GM18873 (cell line): ENCODE results near the gene LCNL1.

ENCODE experiments used
- ATAC-seq: cut with Tn5 transposase; IDR thresholded peaks from one replicate; pipeline ENCODE4 v1.9.1; 2021; ENCODE audit warnings: mild to moderate bottlenecking, moderate library complexity, moderate number of reproducible peaks; ENCODE audit not compliant: unreplicated experiment, low FRiP score

Gene LCNL1

DNA sequence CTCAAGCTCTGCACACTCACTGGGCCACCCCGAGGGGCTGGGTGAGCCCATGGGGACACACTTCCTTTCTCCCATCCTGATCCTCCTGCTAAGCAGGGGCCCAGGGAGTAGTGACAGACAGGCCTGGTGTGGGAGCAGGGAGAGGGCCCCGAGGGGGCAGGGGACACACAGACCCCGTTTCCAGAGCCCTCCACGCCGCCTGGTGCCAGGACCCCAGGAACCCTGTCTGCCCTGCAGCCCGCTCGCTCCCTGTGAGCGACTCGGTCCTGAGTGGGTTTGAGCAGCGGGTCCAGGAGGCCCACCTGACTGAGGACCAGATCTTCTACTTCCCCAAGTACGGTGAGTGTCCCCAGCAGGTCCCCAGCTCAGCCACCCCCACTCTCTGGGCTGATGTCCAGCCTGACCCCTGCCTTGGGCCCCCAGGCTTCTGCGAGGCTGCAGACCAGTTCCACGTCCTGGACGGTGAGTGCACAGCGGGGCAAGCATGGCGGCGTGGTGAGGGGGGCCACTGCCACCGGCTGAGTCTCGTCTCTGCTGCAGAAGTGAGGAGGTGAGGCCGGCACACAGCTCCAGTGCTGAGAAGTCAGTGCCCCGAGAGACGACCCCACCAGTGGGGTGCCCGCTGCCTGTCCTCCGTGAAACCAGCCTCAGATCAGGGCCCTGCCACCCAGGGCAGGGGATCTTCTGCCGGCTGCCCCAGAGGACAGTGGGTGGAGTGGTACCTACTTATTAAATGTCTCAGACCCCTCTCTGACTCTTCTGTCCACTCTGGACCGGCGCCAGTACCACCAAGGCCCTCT, 36.4 kb upstream of the LCNL1 start:
- no peak for ATAC-seq

GRCh38 chr9:136947028-136947891, 35.5 kb upstream of the LCNL1 start:
- no peak for ATAC-seq

- ATAC-seq = no peak
These were observed 34.8 kb upstream of the LCNL1 start for GRCh38 chr9:136947955-136948510.

GRCh38 chr9:136949239-136949816, 33.5 kb upstream of the LCNL1 start:
- no peak for ATAC-seq

GRCh38 chr9:136949817-136950655, 32.8 kb upstream of the LCNL1 start:
- ATAC-seq = peak; percentile 64

DNA sequence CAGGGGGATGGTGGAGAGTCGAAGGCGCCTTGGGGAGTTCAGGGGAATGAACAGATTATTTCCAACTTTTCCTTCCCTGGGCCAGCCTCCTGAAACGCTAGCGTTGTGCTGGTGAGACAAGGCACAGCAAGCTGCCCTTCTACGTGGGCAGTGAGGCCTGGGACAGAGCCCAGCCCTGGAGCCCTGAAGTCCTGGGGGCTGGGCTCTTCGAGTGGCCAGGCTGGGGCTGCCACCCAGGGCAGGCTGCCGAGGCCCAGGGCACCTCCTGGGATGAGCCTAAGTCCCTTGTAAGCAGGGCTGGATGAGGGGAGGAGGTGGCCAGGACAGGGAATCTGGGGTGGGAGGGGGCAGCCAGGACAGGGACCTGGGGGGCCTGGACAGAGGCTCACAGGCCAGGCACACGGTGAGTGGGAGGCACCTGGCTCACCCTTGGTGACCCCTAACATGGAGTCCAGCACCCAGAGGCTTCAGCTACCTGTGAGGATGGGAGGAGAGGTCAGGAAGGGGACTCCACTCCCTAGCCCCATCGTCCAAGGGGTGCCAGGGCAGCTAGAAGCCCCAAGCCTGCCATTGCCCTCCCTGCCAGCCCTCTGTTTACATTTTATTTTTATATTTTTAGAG, 32.0 kb upstream of the LCNL1 start:
- no peak for ATAC-seq

GRCh38 chr9:136951541-136952320, 31.1 kb upstream of the LCNL1 start, which contains the start of gene LCN12:
LCN12 (plus strand) TSS chr9:136952273; CDS start chr9:136952328, 55 bp downstream.
- ATAC-seq = no peak

- ATAC-seq = no peak
These were observed 30.4 kb upstream of the LCNL1 start for GRCh38 chr9:136952321-136952850.

GRCh38 chr9:136952876-136953770, 29.7 kb upstream of the LCNL1 start:
- no peak for ATAC-seq

DNA sequence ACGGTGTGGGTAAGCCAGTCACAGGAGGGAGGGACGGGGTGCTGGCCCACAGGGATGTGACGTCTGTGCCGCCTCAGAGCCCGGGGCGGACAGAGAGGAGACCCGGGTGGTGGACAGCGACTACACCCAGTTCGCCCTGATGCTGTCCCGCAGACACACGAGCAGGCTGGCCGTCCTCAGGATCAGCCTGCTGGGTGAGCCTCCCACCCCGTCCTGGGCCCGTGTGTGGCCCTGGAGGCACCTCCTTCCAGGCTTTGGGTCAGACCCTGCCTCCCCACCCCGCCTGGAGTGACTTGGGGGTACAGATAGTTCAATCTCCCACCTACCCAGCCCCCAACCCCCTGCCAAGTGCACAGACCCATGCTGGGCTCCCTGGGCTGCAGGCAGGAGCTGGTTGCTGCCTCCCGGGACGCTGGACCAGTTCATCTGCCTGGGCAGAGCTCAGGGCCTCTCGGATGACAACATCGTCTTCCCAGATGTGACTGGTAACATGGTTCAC, 29.0 kb upstream of the LCNL1 start:
- no peak for ATAC-seq

DNA sequence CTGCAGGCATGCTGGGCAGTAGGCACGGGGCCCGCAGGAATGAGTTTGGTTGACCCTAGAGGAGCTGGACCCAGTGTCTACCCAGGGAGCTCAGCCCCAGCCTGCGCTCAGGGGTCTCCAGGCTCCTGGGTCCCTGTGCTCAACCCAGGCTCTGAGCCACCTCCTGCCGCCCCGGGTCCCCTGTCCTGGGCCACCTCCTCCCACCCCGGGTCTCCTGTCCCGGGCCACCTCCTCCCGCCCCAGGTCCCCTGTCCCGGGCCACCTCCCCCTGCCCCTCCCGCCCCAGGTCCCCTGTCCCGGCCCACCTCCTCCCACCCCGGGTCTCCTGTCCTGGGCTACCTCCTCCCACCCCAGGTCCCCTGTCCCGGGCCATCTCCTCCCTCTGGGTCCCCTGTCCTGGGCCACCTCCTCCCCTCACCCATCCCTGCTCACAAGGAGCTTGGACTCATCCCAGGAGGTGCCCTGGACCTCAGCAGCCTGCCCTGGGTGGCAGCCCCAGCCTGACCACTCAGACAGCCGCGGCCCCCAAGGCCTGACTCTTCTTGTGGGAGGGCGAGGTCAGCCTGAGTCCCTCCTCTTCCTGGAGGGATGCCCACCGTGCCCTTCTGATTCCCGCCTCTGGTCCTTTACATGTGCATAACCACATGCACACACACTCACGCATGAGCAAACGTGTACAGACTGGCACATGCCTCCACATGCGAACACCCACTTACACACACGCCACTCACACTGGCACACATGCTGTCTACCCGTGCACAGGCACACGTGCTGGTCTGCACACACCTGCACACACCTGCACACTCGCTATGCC, 28.3 kb upstream of the LCNL1 start:
- no peak for ATAC-seq

DNA sequence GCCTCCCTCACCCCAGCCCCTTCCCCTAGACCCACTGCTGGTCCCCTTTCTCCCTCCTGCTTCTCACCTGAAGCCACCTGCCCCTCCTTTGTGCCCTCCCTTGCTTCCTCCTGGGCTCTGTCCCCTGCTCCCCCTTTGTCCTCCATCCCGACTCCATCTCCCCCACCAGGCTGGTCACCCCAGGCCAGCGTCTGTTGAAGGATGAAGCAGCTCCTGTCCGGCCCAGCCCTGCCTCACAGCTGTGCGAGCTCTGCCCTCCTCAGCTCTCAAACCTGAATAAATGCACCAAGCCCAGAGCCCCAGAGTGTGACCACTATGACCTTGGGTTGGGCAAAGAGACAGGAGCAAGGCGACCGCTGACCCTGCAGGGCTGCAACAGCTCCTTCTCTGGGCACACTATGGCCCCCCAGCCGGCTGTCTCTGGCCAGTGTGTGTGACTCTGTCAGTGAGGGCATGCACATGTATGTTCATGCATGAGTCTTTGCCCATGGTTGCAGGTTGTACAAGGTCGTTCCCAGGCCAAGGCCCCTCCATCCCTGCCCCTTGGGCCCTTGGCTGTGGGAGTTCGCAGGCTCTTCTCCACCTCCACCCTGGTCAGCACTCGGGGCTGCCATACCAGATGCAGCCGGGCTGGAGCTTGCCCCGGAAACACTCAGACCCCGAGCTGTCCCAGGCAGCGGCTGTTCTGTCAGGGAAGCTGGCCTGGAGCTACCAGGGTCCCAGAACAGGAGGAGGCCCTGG, 27.4 kb upstream of the LCNL1 start:
- no peak for ATAC-seq

GRCh38 chr9:136955943-136956335, 26.9 kb upstream of the LCNL1 start:
- no peak for ATAC-seq

- no peak for ATAC-seq
These were observed 26.2 kb upstream of the LCNL1 start for GRCh38 chr9:136956604-136957003.

DNA sequence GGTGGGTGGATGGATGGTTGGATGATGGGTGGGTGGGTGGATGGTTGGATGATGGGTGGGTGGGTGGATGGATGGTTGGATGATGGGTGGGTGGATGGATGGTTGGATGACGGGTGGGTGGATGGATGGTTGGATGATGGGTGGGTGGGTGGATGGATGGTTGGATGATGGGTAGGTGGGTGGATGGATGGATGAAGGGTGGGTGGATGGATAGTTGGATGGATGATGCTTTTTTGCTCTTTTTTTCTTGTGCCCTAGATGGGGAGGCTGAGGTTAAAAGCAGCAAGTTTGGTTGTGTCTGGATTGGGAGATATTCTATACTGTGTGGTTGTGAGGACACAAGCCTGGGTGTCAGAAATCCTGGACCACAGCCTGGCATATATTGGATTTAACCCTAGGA, 25.3 kb upstream of the LCNL1 start:
- ATAC-seq = no peak

DNA sequence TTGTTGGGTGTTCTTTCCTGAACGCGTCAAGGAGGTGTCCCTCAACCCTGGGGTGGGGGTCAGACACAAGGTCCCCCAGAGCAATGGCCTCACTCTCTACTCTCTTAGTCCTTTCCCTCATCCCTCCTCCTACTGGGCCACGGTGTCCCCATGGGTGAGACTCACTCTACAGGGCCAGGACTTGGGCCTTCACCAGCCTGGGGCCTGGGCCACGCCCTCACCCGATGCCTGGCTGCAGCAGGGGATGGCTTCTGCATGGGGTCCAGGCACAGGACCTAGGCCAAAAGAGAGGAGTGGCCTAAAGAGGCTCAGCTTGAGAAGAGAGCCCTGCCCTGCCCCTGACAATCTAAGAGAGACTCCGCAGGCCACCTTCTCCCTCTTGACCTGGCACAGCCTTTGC, 24.9 kb upstream of the LCNL1 start:
- ATAC-seq = no peak
